Suprapubic skin (tissue), 4 donors: ENCODE measurements around the gene CNIH3.

ENCODE experiments used
- CTCF ChIP-seq, 2 donors: fragments of 200-600 bp in 1 of 2; fragments of 450-650 bp in 1 of 2; sonication (generic) in 1 of 2; IDR thresholded peaks; one replicate each; pipeline ENCODE4 v1.5.1; 2016 to 2019; ENCODE audit warnings: antibody characterized with exemption in 2 of 2, mild to moderate bottlenecking in 1 of 2, moderate library complexity in 1 of 2
- EP300 ChIP-seq: sonication (generic); formaldehyde crosslinking; IDR thresholded peaks from one replicate; pipeline ENCODE4 v1.6.1; 2017; ENCODE audit warnings: antibody characterized with exemption
- POLR2A ChIP-seq, 2 donors: fragments of 450-650 bp; IDR thresholded peaks; one replicate each; pipeline ENCODE4 v1.6.1; 2017; ENCODE audit warnings: antibody characterized with exemption in 2 of 2, mild to moderate bottlenecking in 2 of 2, moderate library complexity in 2 of 2
- POLR2AphosphoS5 ChIP-seq, 3 donors: sonication (generic); formaldehyde crosslinking; IDR thresholded peaks; one replicate each; pipeline ENCODE4 v1.6.1; 2017; ENCODE audit warnings: antibody characterized with exemption in 3 of 3

DNA sequence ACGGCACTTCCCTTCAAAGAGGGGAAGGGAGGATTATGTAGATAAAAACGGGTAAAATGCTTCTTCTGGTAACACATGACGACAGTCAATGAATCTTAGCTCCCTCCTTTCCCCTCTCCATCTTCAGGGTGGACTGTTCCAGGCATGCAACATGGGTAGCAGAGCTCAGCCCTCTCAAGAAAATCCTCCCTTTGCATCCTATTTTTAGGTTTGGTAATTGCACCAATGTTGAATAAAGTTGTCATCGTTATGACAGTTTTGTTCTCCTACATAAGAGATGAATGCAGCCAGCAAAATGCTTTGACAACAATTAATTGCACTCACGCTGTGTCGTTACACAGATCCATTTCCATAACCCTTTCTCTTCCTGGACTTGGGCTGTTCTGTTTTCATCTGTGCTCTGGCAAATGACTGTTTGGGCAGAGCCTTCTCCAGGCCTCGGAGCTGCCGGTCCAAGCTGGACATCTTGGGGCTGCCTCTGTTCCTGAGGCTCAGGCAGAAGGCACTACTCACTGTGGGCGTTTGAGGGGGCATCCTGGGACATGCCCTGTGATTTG, 127.6 kb downstream of the CNIH3 start:
- TF ChIP-seq POLR2A (IDR thresholded peaks at IDR 0.05) = no peak
- no peak for TF ChIP-seq CTCF (IDR thresholded peaks at IDR 0.05)
- no peak for TF ChIP-seq POLR2AphosphoS5 (IDR thresholded peaks at IDR 0.05)
- TF ChIP-seq EP300 = no peak
